GM23338 (cell line): ENCODE data around the gene PGBD2.

Source experiments
- CREB1 ChIP-seq: fragments of 250-450 bp; sonication (Bioruptor Pico); IDR thresholded peaks from 2 replicates; pipeline ENCODE4 v1.5.0; 2020; ENCODE audit warnings: low read depth, mild to moderate bottlenecking, moderate library complexity
- CTCF ChIP-seq, 2 experiments: fragments of 200-600 bp in 1 of 2; sonication (generic) in 1 of 2; conservative IDR thresholded peaks; 2 replicates each; pipeline versions ENCODE4 v1.5.1 to v1.6.1; 2016 to 2017; ENCODE audit warnings: antibody characterized with exemption in 2 of 2, low read depth in 2 of 2, mild to moderate bottlenecking in 2 of 2, moderate library complexity in 1 of 2
- ETS1 ChIP-seq: IDR thresholded peaks from 2 replicates; pipeline ENCODE4 v1.6.1; 2016; ENCODE audit warnings: antibody characterized with exemption
- EZH2 ChIP-seq: fragments of 200-600 bp; sonication (generic); IDR thresholded peaks from one replicate; pipeline ENCODE4 v1.8.0; 2017; ENCODE audit warnings: antibody characterized with exemption, mild to moderate bottlenecking, low read depth; ENCODE audit not compliant: unreplicated experiment
- EZH2phosphoT487 ChIP-seq: fragments of 200-600 bp; sonication (generic); IDR thresholded peaks from one replicate; pipeline ENCODE4 v1.8.1; 2018; ENCODE audit warnings: antibody characterized with exemption; ENCODE audit not compliant: unreplicated experiment
- JUNB ChIP-seq: IDR thresholded peaks from one replicate; pipeline ENCODE4 v1.6.1; 2016; ENCODE audit warnings: antibody characterized with exemption; ENCODE audit not compliant: unreplicated experiment
- NANOG ChIP-seq: IDR thresholded peaks from 2 replicates; pipeline ENCODE4 v1.6.1; 2016; ENCODE audit warnings: antibody characterized with exemption, borderline replicate concordance
- POLR2AphosphoS5 ChIP-seq: IDR thresholded peaks from 2 replicates; pipeline ENCODE4 v1.6.1; 2016; ENCODE audit warnings: antibody characterized with exemption, low read depth
- TF ChIP-seq, protein P1 (sequence below): IDR thresholded peaks from one replicate; pipeline ENCODE4 v1.6.1; 2018; ENCODE audit warnings: antibody characterized with exemption; ENCODE audit not compliant: unreplicated experiment

- TF ChIP-seq CTCF (conservative IDR thresholded peaks at IDR 0.05; ENCODE audit: low read depth in 2 of 2) (no peak), JUNB (no peak), CREB1 (no peak), EZH2 (no peak), POLR2AphosphoS5 (no peak), EZH2phosphoT487 (no peak), ETS1 (no peak), NANOG (no peak)
- TF ChIP-seq, protein P1, sequence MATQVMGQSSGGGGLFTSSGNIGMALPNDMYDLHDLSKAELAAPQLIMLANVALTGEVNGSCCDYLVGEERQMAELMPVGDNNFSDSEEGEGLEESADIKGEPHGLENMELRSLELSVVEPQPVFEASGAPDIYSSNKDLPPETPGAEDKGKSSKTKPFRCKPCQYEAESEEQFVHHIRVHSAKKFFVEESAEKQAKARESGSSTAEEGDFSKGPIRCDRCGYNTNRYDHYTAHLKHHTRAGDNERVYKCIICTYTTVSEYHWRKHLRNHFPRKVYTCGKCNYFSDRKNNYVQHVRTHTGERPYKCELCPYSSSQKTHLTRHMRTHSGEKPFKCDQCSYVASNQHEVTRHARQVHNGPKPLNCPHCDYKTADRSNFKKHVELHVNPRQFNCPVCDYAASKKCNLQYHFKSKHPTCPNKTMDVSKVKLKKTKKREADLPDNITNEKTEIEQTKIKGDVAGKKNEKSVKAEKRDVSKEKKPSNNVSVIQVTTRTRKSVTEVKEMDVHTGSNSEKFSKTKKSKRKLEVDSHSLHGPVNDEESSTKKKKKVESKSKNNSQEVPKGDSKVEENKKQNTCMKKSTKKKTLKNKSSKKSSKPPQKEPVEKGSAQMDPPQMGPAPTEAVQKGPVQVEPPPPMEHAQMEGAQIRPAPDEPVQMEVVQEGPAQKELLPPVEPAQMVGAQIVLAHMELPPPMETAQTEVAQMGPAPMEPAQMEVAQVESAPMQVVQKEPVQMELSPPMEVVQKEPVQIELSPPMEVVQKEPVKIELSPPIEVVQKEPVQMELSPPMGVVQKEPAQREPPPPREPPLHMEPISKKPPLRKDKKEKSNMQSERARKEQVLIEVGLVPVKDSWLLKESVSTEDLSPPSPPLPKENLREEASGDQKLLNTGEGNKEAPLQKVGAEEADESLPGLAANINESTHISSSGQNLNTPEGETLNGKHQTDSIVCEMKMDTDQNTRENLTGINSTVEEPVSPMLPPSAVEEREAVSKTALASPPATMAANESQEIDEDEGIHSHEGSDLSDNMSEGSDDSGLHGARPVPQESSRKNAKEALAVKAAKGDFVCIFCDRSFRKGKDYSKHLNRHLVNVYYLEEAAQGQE, result no peak
These were observed 7.9 kb downstream of the PGBD2 start for GRCh38 chr1:248913933-248914332.
